MCF 10A (cell line): Measurements from ENCODE around the gene STK24. TPM values are rescaled to one million over a fixed set of nuclear protein-coding genes. Genes with fewer than 3 reads are reported as not detected.

Experiments used
- BruUV-seq: library from RNA; stranded (reverse); fragments of 400-500 nt; replicated peaks from 2 replicates; lab custom pipeline; 2021; lab: Mats Ljungman, UMichigan
- CTCF ChIA-PET: fragments of 300-600 bp; sonication (Branson Sonifier 250); formaldehyde crosslinking; extraction: SDS; loops from one replicate; lab custom pipeline; 2021; ENCODE audit warnings: antibody characterized with exemption, inconsistent platforms; lab: Yijun Ruan, JAX
- POLR2A ChIA-PET: fragments of 300-600, 350-650 bp; sonication (Branson Sonifier 250); formaldehyde crosslinking; extraction: SDS; loops from one replicate; lab custom pipeline; 2020; ENCODE audit warnings: antibody characterized with exemption, inconsistent platforms; lab: Yijun Ruan, JAX
- DNase-seq: peaks from one replicate; pipeline ENCODE4 v3.0.0-alpha.2; 2018; ENCODE audit not compliant: unreplicated experiment
- H3K27ac Mint-ChIP-seq: one replicate; pipeline ENCODE4 v1.8.0; 2022; ENCODE audit warnings: mild to moderate bottlenecking, low read depth, mixed read lengths; ENCODE audit not compliant: unreplicated experiment
- H3K27me3 Mint-ChIP-seq: one replicate; pipeline ENCODE4 v1.8.0; 2022; ENCODE audit warnings: mixed read lengths; ENCODE audit not compliant: insufficient read depth, unreplicated experiment
- H3K36me3 Mint-ChIP-seq: one replicate; pipeline ENCODE4 v1.8.0; 2022; ENCODE audit warnings: mild to moderate bottlenecking, moderate library complexity, mixed read lengths; ENCODE audit not compliant: insufficient read depth, unreplicated experiment
- H3K4me1 Mint-ChIP-seq: one replicate; pipeline ENCODE4 v1.8.0; 2022; ENCODE audit warnings: mixed read lengths; ENCODE audit not compliant: insufficient read depth, unreplicated experiment
- H3K4me3 Mint-ChIP-seq: one replicate; pipeline ENCODE4 v1.8.0; 2022; ENCODE audit warnings: mild to moderate bottlenecking, moderate library complexity, mixed read lengths; ENCODE audit not compliant: unreplicated experiment
- H3K9me3 Mint-ChIP-seq: one replicate; pipeline ENCODE4 v1.8.0; 2022; ENCODE audit warnings: mixed read lengths; ENCODE audit not compliant: unreplicated experiment
- intact Hi-C: fragments of 100-400 bp; cut with micrococcal nuclease; formaldehyde crosslinking; loops from 2 replicates; pipeline ENCODE4 v1.14.1; 2022
- total RNA-seq: library from RNA; stranded (reverse); gene quantifications from 2 replicates; pipeline ENCODE4 v1.2.3, GENCODE V29; 2022
- TF ChIP-seq, protein P1 (sequence below): fragments of 200-600 bp; IDR thresholded peaks from one replicate; pipeline ENCODE4 v1.8.0; 2022; ENCODE audit warnings: antibody characterized with exemption, mild to moderate bottlenecking; ENCODE audit not compliant: unreplicated experiment

The STK24 gene
- total RNA-seq, 1 experiment from 2014 or later, result 200 TPM

DNA sequence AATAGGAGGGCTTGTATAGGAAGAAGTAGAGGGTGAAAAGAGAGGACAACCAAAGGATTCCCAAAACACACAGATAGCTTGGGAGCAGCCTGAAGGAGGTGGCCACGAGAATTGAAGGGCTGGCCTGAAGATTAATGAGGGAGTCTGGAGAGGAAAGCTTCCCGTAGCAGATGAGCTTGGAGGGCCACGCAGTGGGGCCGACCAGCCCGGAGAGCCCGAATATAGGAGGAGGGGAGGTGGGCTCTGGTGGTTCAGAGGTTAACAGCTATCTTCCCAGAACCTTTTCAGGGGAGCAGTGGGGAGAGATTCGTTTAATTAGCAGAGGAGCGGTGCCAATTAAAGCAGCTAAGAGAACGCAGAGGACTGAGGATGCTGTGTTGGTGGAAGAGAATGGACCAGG is 154.9 kb downstream of the STK24 start:
- Mint-ChIP-seq H3K9me3 (peaks cover 4% of the 10 kb centered on the region), H3K36me3 (no peaks in the 10 kb centered on the region), H3K27ac (no peak overlapping the region), H3K4me1 (no peaks in the 10 kb centered on the region), H3K27me3 (no peaks in the 10 kb centered on the region), H3K4me3 (no peak overlapping the region)
- TF ChIP-seq, protein P1, sequence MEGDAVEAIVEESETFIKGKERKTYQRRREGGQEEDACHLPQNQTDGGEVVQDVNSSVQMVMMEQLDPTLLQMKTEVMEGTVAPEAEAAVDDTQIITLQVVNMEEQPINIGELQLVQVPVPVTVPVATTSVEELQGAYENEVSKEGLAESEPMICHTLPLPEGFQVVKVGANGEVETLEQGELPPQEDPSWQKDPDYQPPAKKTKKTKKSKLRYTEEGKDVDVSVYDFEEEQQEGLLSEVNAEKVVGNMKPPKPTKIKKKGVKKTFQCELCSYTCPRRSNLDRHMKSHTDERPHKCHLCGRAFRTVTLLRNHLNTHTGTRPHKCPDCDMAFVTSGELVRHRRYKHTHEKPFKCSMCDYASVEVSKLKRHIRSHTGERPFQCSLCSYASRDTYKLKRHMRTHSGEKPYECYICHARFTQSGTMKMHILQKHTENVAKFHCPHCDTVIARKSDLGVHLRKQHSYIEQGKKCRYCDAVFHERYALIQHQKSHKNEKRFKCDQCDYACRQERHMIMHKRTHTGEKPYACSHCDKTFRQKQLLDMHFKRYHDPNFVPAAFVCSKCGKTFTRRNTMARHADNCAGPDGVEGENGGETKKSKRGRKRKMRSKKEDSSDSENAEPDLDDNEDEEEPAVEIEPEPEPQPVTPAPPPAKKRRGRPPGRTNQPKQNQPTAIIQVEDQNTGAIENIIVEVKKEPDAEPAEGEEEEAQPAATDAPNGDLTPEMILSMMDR, result no peak
- POLR2A ChIA-PET, result interaction anchor here (0.6 kb wide), 1 partner anchor 23 kb away, joined by 3 read pairs; no protein-coding TSS in a partner anchor
- intact Hi-C loops, result no loop called here
- no TSS peak for BruUV-seq
- CTCF ChIA-PET, result interaction anchor here (0.6 kb wide), 1 partner anchor 1828 kb away, joined by 5 read pairs; no protein-coding TSS in a partner anchor
- no peak for DNase-seq

- Mint-ChIP-seq H3K9me3 (peaks cover 10% of the 10 kb centered on the region), H3K27ac (no peak overlapping the region), H3K4me3 (no peak overlapping the region), H3K27me3 (no peaks in the 10 kb centered on the region), H3K36me3 (no peaks in the 10 kb centered on the region), H3K4me1 (no peaks in the 10 kb centered on the region)
- intact Hi-C loops, result no loop called here
- BruUV-seq, result no TSS peak
- DNase-seq, result no peak
- ChIA-PET POLR2A (no interaction called here), CTCF (interaction anchor here (0.6 kb wide), 1 partner anchor 563 kb away, joined by 3 read pairs; no protein-coding TSS in a partner anchor)
- TF ChIP-seq, protein P1, result no peak
Observed at GRCh38 chr13:98420554-98421175, 156.2 kb downstream of the STK24 start.

DNA sequence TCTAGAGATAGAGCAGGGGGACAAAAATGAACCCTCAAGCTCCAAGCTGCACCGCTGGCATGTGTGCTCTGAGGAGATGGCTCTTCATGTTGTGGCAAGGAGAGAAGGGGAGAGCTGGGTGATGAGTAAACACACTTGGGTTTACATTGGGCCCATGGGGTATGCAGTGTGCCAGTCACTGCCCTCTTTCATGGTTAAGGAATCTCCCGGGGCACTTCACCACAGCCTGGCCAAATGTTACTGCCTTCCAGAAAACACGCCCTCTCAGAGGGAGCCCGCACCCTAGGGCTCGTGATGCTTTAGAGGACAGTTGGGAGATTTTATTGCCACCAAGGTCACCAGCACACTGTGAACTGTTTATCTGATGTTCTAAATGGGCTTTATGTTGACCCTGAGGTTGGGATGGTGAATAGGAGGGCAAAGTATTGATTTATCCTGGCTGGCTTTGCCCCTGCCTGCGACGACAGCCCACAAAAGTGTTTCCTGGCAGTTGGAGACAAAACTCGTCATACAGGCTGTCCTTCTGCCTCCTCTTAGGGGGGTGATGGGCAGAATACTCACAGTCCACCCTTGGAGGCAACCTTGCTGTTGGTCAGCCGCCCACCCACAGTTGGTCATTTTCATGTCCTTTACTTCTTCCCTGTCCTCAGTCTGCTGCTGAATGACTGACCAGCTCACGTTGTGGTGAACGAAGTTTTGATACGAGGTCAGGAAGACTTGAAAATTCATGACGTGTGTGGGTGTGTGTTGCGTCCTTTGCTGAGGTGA is 156.9 kb downstream of the STK24 start:
- Mint-ChIP-seq H3K27ac (no peak overlapping the region), H3K36me3 (no peaks in the 10 kb centered on the region), H3K4me3 (no peak overlapping the region), H3K9me3 (peaks cover 10% of the 10 kb centered on the region), H3K4me1 (no peaks in the 10 kb centered on the region), H3K27me3 (no peaks in the 10 kb centered on the region)
- TF ChIP-seq, protein P1, result no peak
- DNase-seq, result no peak
- no TSS peak for BruUV-seq
- ChIA-PET POLR2A (no interaction called here), CTCF (no interaction called here)
- intact Hi-C loops, result no loop called here

GRCh38 chr13:98416408-98416807 is 160.5 kb downstream of the STK24 start:
- Mint-ChIP-seq H3K27me3 (no peaks in the 10 kb centered on the region), H3K9me3 (peaks cover 10% of the 10 kb centered on the region), H3K36me3 (no peaks in the 10 kb centered on the region), H3K27ac (no peak overlapping the region), H3K4me3 (no peak overlapping the region), H3K4me1 (no peaks in the 10 kb centered on the region)
- intact Hi-C loops, result no loop called here
- DNase-seq, result no peak
- POLR2A ChIA-PET, result no interaction called here
- CTCF ChIA-PET, result interaction anchor here (1.3 to 1.4 kb wide), 2 partner anchors 28 to 567 kb away, joined by 3 to 4 read pairs; no protein-coding TSS in a partner anchor
- TF ChIP-seq, protein P1, result no peak
- BruUV-seq, result no TSS peak
